ENCODE results near the gene ZBTB20. TPM values are rescaled to one million over a fixed set of nuclear protein-coding genes. Genes with fewer than 3 reads are reported as not detected.

ZBTB20 gene
- total RNA-seq, 6 experiments from 2014 or later = 8.0 to 14.1 (median 10.4) TPM

GRCh38 chr3:115090712-115091111 lies 56.4 kb downstream of the ZBTB20 start:
- no peaks in the 10 kb centered on the region for H3K27me3 Mint-ChIP-seq (ENCODE audit: insufficient read depth)
- no peak overlapping the region for H3K4me3 Mint-ChIP-seq
- DNase-seq = no peak
- H3K27ac Mint-ChIP-seq = no peak overlapping the region
- H3K9me3 Mint-ChIP-seq = no peaks in the 10 kb centered on the region
- no peak for TF ChIP-seq CTCF (IDR thresholded peaks at IDR 0.05)
- H3K36me3 Mint-ChIP-seq (ENCODE audit: low read depth) = no peaks in the 10 kb centered on the region
- peaks cover 4% of the 10 kb centered on the region; the same call in 1 of the 2 replicates for H3K4me1 Mint-ChIP-seq (ENCODE audit: low read depth)

- Mint-ChIP-seq H3K36me3 (ENCODE audit: low read depth) (no peaks in the 10 kb centered on the region), H3K27ac (no peak overlapping the region), H3K4me1 (ENCODE audit: low read depth) (peaks cover 16% of the 10 kb centered on the region), H3K9me3 (no peaks in the 10 kb centered on the region), H3K4me3 (no peak overlapping the region), H3K27me3 (ENCODE audit: insufficient read depth) (no peaks in the 10 kb centered on the region)
- TF ChIP-seq CTCF (IDR thresholded peaks at IDR 0.05) = no peak
- DNase-seq = no peak
Observed at GRCh38 chr3:115089481-115089880, 57.6 kb downstream of the ZBTB20 start.

DNA sequence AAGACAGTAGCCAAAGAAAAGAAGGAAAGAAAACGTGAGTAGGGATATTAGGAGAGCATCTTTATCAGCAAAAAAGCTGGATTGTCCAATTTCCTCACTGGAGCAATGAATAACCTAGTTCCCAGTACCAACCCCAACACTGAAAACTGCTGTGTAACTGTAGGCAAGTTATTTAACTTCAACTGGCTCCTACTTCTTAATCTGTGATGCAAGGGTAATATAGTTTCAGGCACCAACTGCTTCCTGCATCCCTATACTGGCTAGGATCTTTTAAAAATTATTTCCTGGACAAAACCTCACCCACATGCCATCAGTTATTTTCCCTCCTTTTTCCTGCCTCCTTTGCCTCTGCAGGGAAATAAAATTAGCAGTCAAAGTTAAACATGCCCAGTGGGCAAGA lies 59.6 kb downstream of the ZBTB20 start:
- Mint-ChIP-seq H3K36me3 (ENCODE audit: low read depth) (no peaks in the 10 kb centered on the region), H3K27me3 (ENCODE audit: insufficient read depth) (no peaks in the 10 kb centered on the region), H3K4me1 (ENCODE audit: low read depth) (peaks cover 16% of the 10 kb centered on the region), H3K4me3 (no peak overlapping the region), H3K9me3 (no peaks in the 10 kb centered on the region), H3K27ac (no peak overlapping the region)
- no peak for TF ChIP-seq CTCF (IDR thresholded peaks at IDR 0.05)
- DNase-seq = no peak

DNA sequence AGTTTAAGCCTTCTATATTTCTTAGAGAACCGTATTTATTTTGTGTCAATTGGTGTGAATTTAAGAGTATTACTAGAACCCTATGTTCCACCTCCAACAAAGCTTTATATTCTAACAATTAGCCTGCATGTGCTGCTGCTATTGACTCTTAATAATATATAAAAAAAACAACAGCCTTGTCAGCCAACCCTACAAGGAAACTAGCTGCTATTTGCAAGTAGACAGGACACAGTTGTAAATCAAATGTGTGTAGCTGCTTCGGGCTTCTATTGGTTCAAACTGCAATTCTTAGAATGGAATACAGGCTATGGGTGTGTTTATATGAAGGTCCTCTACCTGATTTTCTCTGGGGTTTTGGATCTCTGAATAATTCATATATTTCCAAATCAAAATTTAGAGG lies 60.7 kb downstream of the ZBTB20 start:
- Mint-ChIP-seq H3K9me3 (no peaks in the 10 kb centered on the region), H3K4me1 (ENCODE audit: low read depth) (peaks cover 16% of the 10 kb centered on the region), H3K4me3 (no peak overlapping the region), H3K27ac (no peak overlapping the region), H3K36me3 (ENCODE audit: low read depth) (no peaks in the 10 kb centered on the region), H3K27me3 (ENCODE audit: insufficient read depth) (no peaks in the 10 kb centered on the region)
- TF ChIP-seq CTCF (IDR thresholded peaks at IDR 0.05) = no peak
- no peak for DNase-seq

GRCh38 chr3:115085197-115085865 lies 61.8 kb downstream of the ZBTB20 start:
- H3K27ac Mint-ChIP-seq = 0 out of 2 replicates have a peak overlapping the region, but pooled peaks have one; percentile 14
- DNase-seq = no peak
- H3K9me3 Mint-ChIP-seq = no peaks in the 10 kb centered on the region
- H3K36me3 Mint-ChIP-seq (ENCODE audit: low read depth) = no peaks in the 10 kb centered on the region
- no peaks in the 10 kb centered on the region for H3K27me3 Mint-ChIP-seq (ENCODE audit: insufficient read depth)
- H3K4me3 Mint-ChIP-seq = peak overlapping the region; percentile 40; the same call in 1 of the 2 replicates
- peaks cover 16% of the 10 kb centered on the region for H3K4me1 Mint-ChIP-seq (ENCODE audit: low read depth)
- TF ChIP-seq CTCF (IDR thresholded peaks at IDR 0.05) = peak; percentile 68

Data from HFFc6 (cell line).